ENCODE results near the gene DET1.
"Not testable (repeated sequence)": the region's sequence is repeated elsewhere in the genome, so short reads cannot be mapped to it uniquely, and the experiment has no call there.

Gene DET1

DNA sequence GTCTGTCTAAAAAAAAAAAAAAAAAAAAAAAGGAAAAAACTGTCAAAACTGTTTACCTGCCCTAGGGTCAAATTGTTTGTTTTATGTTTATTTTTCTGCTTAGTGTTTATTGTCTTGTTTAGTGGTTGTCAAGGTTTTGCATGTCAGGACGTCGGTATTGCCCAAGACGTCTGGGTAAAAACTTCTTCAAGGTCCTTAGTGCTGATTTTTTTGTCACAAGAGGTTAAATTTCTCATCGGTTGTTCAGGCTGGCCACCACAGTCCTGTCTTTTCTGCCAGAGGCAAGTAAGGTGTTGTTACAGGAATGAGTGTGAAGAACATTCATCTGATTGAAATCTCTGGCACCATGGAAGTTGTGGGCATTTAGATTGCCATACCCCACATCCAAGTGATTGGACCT, 7.0 kb downstream of the DET1 start:
- DNase-seq, result no peak

DNA sequence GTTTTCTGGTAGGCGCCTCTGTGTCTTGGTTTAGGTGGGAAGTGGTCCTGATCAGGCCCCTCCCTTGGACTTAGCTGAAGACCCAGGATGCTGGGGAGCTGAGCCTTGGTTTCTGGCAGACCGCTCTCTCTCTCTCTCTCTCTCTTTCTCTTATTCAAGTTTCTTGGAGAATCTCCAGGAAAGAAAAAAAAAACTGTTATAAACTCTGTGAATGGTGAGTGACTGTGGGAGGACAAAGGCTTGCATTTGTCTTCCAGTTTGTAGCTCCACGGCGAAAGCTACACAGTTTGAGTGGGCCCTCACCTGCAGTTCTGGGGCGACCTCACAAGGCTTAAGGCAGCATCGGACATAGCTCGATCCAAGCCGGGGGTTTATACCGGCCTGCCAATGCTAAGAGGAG, 7.5 kb downstream of the DET1 start:
- no peak for DNase-seq

DNA sequence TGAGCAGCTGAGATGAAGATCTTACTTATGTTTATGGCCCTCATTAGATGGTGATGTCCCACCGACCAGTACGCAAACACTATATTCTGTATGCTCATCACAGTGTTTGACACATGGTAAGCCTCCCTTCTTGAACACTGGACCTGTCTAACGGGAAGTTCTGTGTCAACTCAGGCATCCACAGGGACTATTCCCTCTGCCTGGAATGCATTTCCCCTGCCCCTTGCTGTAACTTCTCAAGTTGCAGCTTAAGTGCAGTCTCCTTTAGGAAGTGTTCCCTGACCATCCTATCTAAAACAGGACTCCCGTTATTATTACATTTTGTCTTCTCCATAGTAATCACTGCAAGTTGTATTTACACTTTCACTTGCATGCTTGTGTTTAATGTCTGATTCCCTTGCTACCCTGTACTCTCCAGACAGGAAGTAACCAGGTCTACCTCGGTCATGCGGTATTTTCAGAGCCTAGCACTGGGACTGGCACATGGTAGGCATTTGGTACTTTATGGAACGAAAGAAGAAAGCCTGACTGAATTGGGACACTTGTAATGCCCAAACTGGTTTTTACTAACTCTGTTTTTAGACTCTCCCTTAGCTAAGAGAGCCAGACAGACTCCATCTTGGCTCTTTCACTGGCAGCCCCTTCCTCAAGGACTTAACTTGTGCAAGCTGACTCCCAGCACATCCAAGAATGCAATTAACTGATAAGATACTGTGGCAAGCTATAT, 8.7 kb downstream of the DET1 start:
- DNase-seq, result no peak

DNA sequence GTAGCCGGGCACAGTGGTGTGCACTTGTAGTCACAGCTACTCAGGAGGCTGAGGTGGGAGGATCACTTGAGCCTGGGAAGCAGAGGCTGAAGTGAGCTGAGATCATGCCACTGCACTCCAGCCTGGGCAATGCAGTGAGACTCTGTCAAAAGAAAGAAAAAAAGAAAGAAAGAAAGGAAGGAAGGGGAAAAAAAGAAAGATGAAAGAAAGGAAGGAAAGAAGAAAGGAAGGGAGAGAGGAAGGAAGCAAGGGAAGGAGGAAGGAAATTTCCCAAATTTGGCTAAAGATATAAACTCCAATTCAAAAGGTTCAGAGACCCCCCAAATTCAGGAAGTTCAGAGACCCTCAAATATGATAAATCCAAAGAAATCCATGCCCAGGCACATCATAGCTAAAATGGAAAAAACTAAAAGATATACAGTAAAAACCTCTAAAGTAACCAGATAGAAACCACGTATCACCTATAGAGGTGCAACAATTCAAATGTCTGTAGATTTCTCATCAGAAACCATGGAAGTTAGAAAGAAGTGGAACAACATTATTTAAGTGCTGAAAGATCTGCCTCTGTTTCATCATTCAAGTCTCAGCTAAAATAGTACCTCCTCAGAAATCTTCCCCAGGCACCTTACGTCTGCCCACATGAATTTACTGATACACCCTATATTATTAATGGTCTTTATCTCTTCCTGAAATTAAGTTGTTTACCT, 10.7 kb downstream of the DET1 start:
- DNase-seq, result no peak

DNA sequence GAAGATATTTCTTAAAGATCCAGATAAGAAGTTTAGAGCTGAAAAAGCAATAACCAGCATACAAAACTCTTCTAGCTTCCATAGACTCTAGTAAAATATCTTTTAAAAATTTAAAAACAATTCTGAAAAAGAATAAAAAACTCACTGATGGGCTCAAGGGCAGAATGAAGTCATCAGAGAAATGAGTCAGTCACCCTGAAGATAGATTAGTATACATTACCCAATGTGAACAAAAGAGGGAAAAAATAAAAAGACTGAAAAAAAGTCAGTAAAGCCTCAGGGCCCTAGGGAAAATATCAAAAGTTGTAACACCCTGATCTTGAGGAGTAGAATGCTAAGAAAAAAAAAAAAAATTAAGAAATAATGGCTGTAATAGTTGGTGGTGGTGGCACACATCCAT, 11.4 kb downstream of the DET1 start:
- DNase-seq, result no peak

DNA sequence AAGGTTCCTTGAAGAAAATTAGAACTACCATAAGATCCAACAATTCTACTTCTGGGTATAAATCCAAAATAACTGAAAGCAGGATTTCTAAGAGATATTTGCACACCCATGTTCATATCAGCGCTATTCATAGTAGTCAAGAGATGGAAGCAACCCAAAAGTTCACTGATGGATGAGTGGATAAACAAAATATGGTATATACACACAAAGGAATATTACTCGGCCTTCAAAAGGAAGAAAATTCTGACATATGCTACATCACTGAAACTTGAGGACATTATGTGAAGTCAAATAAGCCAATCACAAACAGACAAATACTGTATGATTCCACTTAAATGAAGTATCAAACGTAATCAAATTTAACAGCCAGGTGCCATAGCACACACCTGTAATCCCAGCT, 13.1 kb downstream of the DET1 start:
- DNase-seq, result no peak

DNA sequence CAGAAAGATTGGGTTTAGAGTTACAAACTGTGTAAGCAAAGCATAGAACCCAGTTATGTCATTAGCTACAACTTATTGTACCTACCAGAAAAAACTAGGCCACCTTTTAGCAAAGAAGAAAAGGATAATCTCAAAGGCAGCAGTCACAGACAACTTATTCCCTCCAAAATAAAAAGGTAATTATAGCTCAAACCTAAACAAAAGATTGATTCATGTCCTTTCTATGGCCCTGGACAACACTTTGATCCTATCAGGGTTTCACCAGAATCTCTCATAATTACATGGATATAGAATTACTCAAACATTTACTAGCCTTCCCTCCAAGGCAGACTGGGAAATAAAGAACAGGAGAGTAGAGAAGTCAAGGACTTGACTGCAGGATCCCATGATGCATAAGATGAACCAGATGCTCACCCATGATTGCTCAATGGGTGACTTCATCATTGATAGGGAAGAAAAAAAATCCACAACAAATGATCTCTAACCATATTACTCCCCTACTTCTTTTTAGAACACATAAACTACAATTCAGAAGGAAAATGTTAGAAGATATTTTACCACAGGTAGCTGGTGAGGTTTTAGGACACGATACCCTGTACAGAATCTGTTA, 17.4 kb downstream of the DET1 start:
- DNase-seq, result no peak

DNA sequence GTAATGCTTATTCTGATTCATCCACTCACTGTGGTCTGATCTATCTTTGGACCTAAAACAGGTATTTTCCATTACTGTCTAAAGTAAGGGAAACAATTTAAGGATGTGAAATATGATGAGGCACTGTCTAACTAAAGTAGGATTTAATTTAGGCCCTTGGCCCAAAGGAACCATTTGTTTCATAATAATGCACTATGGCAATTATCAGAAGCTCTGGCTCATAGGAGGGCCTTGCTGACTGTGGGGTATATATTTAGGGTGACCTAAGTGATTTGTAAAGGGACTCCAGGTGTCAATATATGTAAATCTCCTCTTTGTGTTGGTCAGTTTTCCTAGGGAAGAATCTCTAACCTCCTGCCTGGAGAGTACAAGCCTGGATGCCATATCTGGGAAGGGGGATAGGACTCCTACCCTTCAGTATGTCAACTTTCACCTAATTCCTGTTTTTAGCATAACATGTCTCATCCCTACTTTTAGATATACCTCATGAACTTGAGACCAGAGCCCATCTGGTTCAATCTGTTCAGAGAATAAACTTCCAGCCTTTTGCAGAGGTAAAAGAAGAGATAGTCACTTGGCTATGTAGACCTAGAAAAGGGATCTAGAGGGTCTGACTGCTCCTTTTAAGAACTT, 20.1 kb downstream of the DET1 start:
- DNase-seq, result no peak

DNA sequence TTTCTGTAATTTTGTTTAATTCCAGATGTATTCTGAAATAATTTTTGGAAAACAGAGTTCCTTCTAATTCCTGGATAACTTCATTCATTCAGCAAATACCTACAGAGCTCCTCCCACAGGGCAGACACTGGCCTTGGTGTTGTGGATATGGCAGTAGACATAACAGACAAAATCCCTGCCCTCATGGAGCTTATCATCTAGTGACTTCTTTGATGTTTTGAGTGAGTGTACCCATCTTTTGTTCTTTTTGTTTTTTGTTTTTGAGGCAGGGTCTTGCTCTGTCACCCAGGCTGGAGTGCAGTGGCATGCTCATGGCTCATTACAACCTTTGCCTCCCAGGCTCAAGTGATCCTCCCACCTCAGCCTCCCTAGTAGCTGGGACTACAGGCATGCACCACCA, 21.1 kb downstream of the DET1 start:
- DNase-seq, result no peak

DNA sequence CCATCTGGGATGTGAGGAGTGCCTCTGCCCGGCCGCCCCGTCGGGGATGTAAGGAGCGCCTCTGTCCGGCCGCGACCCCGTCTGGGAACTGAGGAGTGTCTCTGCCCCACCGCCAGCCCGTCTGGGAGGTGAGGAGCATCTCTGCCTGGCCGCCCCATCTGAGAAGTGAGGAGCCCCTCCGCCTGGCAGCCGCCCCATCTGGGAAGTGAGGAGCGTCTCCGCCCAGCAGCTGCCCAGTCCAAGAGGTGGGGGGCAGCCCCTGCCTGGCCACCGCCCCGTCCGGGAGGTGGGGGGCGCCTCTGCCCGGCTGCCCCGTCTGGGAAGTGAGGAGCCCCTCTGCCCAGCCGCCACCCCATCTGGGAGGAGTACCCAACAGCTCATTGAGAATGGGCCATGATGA, 22.4 kb downstream of the DET1 start:
- DNase-seq, result not testable (repeated sequence)

DNA sequence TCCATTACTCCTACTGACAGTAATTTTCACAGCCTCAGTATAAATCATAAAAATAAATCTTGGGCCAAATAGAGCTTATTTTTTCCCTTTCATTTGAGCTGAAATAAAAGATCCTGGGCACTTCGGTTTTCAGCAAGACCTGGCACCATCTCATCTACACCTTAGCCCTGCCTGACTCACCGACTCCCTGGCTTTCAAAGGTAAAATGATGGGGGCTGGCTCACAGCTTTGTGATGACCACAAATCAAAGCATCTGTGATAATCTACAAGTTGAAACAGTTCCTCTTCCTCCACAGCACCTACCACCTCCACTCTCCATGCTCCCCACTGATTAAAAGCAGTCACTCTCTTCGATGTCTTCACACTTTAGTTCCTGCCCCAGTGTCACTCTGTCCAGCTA, 27.6 kb downstream of the DET1 start:
- no peak for DNase-seq

DNA sequence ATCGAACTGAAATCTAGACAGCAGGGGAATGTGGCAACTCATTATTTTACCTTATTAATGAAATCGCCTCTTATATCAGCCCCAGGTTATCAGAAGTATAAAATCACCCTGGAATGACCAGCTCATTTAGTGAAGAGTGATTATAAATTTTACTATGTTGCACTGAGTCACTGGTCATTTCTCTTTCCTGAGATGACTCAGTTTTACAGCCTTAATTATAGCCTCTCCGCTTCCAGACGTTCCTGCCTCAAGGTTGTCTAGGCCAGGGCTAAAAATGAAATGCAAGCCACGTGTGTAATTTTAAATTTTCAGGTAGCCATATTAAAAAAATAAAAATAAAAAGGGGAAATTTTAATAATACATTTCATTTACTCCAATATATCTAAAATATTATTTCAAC, 33.3 kb downstream of the DET1 start:
- DNase-seq, result no peak

DNA sequence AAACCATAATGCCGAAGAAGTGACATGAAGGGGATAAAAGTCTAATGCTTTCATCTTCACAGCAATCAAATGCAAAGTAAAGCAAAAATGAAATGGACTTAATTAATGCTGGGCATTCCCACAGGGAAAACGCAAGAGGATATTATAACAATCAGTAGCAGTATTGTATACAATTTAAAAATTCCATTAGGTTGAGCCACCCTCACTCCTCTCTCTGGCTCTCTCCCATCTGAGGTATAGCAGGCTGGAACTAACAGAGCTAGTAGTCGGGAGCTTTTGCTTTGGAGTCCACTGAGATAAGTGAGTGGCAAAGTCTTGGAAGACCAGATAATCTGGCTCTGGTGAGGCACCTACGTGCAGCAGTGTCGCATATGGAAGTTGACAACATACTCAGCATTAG, 33.9 kb downstream of the DET1 start:
- no peak for DNase-seq

DNA sequence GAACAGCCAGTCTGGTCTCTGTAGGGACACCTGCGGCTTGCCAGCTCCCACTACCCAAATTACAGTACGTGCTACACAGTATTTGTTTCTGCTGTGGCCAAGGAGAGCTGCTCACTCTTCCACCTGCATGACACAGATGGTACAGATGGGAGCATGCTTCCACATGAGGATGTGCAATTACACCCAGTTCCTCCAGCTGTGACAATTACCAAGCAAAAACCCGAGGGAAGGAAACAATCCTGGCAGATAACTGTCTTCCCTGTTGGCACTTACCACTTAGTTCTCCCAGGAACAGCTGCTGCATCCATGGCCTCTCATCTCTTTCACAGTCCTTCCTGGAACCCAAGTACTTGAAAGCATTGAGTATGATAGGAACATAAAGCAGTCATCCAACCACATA, 34.4 kb downstream of the DET1 start:
- no peak for DNase-seq

DNA sequence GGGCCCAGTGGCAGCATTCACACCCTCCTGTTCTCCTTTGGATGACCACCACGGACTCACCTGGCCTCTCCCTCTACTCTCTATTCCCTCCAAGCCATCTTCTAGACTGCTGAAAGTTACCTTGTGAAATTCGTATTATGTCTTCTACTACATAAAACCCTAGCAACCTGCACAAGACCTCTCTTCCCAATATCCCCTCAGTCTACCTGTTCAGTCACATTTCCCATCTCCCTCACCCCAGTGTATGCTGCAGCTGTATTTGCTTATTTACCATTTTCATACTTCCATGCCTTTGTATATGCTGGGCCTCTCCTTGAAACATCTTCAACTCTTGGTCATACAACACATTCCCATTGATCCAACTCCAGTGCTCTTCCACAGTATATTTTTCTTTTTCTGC, 35.3 kb downstream of the DET1 start:
- no peak for DNase-seq

DNA sequence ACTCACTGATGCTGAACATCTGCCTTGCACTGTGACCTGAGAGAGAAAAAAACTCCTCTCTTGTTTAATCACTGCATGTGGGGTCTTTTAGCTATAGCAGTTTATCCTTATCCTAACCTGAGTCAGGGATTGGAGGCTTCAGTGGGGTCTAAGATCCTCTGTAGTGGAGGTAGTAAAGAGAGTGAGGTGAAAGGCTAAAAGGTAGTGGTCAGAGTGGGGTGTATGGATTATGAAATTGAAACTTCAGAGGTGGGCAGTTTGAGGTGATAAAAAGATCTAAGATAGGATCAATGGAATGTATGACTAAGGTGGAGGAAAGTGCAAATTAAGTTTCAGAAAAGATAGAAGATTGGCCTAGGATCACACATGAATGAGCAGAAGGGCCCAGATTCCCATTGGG, 36.5 kb downstream of the DET1 start:
- DNase-seq, result no peak

DNA sequence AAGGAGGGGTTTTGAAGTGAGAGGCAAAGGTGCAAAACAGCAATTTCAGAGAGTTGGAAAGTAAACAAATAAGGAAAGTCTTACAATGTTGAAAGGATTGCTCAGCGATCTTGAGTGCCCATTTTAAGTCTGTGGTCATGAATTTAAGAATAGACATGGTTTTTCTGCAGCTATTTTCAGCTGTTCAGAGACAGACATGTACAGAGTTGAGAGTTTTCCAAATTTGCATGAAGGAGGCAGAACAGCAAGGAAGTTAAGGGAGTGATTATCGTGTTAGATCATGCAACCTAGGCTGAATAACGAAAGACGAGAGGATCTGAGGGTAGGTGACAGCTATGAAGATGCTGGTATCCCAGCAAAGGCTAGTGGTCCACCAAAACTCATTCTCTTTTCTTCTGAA, 37.2 kb downstream of the DET1 start:
- DNase-seq, result no peak

DNA sequence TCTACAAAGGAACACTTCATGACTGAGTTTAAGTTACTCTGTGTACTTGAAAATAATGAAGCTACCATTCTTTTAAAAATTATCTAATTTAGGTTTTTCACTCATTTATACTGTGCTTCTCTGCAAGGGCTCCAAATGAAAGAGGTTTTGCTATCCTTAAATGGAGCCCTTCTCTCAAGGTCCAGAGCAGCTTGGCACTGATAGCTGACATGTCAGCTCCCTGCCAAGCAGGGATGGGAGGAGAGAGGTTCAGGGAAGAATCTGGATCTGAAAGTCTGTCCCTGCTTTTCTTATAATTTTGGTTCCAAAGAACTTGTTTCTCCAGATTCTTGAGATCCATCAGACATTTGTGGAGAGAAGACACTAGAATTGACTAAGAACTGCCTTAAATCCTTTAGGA, 39.9 kb downstream of the DET1 start:
- DNase-seq, result no peak

DNA sequence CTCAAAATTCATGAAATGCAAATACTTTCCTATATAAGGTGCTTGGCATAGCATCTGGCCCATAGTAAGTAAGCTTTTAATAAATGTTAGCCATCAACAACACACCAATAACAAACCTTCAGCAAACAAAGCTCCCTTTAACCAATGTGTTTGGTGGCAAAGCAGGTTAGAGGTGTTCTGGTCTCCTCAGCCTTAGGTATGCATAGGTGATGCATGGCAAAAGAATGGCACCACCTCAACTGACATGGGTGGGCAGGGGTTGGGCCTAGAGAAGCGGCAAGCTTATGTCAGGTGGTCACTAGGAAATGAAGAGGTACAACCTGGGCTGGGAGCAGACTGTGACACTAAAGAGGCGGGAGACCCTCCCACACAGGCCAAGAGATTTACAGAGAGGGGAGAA, 40.8 kb downstream of the DET1 start:
- DNase-seq, result no peak

DNA sequence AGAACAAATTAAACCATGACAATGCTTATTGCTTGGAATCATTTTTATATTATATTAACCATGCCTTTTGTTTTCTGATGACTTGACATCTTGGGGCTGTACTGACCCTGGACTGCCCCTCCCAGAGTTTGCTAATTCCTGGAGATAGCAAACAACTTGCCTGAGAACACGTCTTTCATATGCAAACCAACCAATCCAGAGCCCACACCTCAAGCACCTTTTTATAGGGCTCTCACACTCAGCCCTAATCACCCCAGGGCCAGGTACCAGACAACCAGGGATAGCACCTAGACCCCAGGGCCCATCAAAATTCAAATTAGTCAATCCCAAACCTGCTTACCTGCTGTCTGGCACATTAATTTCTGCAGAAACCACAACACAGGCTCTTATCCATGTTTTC, 42.0 kb downstream of the DET1 start:
- no peak for DNase-seq

DNA sequence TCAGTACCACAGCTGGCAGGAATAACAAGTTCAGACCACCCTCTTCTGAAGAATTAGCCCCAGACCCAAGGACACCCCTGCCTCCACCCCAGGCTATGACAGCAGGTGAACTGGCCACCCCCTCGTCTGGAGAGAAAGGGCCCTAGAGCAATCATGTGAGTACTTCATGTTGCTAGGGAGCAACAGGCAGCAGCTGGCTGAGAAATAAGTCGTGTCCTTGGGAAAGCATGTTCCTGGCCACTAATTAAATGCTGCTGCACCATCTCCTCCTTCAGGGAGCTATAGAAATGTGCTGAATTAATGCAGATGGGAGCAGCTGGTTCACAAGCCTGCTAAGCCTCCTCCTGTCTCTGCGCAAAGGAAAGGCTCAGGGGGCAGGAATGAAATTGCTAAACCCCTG, 47.5 kb downstream of the DET1 start:
- DNase-seq, result no peak

DNA sequence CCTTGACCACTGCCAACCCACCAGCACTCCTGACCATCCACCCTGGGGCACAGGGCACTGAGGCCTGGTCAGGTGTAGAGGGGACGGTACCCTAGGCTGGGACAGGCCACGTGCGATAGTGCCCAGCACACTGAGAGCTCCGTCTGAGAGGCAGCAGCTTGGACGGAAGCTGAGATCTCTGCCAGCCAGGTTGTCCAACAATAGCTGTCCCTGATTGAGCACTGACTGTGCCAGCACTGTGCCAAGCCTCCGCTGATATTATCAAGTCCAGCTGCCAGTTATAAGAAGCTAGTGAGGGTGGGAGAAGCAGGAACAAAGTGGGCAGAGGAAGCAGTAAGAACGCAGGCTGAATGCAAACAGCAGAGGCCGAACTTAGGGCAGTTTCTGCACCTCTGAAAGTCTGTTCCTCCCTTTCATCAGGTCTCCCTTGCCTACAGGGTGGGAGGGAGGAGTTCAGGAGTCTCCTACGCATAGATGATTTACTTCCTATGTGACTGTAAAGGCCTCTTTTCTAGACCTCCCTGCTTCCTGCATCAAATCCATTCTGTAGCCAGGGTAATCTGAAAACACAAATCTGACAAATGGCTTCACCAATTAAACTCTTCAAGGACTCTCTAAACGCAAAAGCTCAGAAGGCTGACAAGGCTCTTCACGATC, 49.2 kb downstream of the DET1 start:
- DNase-seq, result no peak

DNA sequence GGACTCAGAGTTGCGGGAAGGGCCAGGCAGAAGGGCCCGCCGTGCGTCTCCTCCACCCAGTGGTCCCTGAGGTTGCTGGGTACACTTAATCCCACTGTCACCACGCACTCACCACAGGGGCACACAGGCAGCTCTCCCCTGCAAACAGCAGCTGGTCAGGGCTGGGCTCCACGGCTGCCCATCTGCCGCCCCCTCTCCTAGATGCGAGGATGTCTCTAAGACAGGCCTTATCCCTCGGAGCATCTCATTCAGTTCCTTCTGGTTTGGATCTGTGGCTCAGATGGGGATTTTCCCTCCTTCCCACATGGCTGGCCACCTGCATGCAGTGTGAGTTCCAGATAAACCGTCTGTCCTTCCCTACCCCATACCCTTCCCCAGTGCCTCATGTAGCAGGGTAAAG, 52.6 kb downstream of the DET1 start:
- no peak for DNase-seq

DNA sequence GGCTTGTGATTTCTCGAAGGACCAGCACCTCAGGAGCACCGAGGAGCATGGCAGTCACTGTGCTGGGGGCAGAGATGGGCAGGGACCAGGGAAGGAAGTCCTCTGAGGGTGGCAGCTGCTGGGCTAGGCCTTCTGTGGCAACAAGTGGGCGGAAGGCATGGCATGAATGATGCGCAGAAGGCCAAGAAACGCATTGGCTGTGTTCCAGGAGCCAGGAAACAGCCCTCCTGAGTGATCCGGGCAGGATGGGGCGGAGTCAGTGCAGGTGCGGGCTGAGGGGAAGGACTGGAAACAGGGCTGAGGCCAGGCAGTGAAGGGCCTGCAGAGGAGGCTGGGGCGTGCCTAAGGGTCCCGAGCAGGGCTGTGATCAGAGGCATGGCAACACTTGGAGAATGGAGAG, 55.3 kb downstream of the DET1 start:
- no peak for DNase-seq
